PC-3 (cell line): ENCODE measurements around the gene TSPAN32. TPM values are rescaled to one million over a fixed set of nuclear protein-coding genes. Genes with fewer than 3 reads are reported as not detected.

Experiments
- ATAC-seq: fragments of 200-7000 bp; cut with Tn5 transposase; 2 replicates; pipeline ENCODE4 v1.9.1; 2020; ENCODE audit warnings: mild to moderate bottlenecking, moderate library complexity
- BruUV-seq: library from RNA; stranded (reverse); fragments of 400-500 nt; replicated peaks from 2 replicates; lab custom pipeline; 2021; lab: Mats Ljungman, UMichigan
- CTCF ChIA-PET: fragments of 300-600 bp; sonication (Branson Sonifier 250); formaldehyde crosslinking; loops from one replicate; lab custom pipeline; 2022; ENCODE audit warnings: antibody characterized with exemption; lab: Charles Lee
- POLR2A ChIA-PET: fragments of 300-600 bp; sonication (Branson Sonifier 250); formaldehyde crosslinking; loops from one replicate; lab custom pipeline; 2022; ENCODE audit warnings: antibody characterized with exemption; ENCODE audit not compliant: unreplicated experiment; lab: Charles Lee
- DNase-seq: peaks from one replicate; pipeline ENCODE4 v3.0.0-alpha.2; 2015
- H2AFZ ChIP-seq: fragments of 300-600 bp; sonication (generic); 2 replicates; pipeline ENCODE4 v1.6.0; 2016; ENCODE audit warnings: antibody characterized with exemption, low read length
- H3F3A ChIP-seq: fragments of 300-600 bp; sonication (generic); one replicate; pipeline ENCODE4 v1.6.0; 2017; ENCODE audit warnings: antibody characterized with exemption, low read length, control low read depth, mild to moderate bottlenecking; ENCODE audit not compliant: unreplicated experiment
- H3K27ac ChIP-seq: fragments of 300-600 bp; sonication (generic); 2 replicates; pipeline ENCODE4 v1.5.1; 2016; ENCODE audit warnings: mild to moderate bottlenecking, low read length
- H3K27me3 ChIP-seq: fragments of 300-600 bp; sonication (generic); 2 replicates; pipeline ENCODE4 v1.6.1; 2016; ENCODE audit warnings: low read length, mixed read lengths
- H3K36me3 ChIP-seq: fragments of 300-600 bp; sonication (generic); 2 replicates; pipeline ENCODE4 v1.6.1; 2016; ENCODE audit warnings: low read depth, mixed run types, low read length, mixed read lengths
- H3K4me1 ChIP-seq: fragments of 300-600 bp; sonication (generic); 2 replicates; pipeline ENCODE4 v1.5.1; 2016; ENCODE audit warnings: low read length; ENCODE audit not compliant: insufficient read depth
- H3K4me2 ChIP-seq: fragments of 300-600 bp; sonication (generic); 2 replicates; pipeline ENCODE4 v1.6.0; 2016; ENCODE audit warnings: low read length
- H3K4me3 ChIP-seq: fragments of 300-600 bp; sonication (generic); 2 replicates; pipeline ENCODE4 v1.5.1; 2016; ENCODE audit warnings: mild to moderate bottlenecking, low read length, mixed read lengths
- H3K79me2 ChIP-seq: fragments of 300-600 bp; sonication (generic); 2 replicates; pipeline ENCODE4 v1.6.1; 2017; ENCODE audit warnings: low read length, mixed read lengths
- H3K9ac ChIP-seq: fragments of 300-600 bp; sonication (generic); 2 replicates; pipeline ENCODE4 v1.6.0; 2016; ENCODE audit warnings: mild to moderate bottlenecking, low read length
- H3K9me2 ChIP-seq: fragments of 300-600 bp; sonication (generic); replicated peaks from 2 replicates; pipeline ENCODE4 v1.6.1; 2016; ENCODE audit warnings: mixed run types, low read length, mixed read lengths
- H3K9me3 ChIP-seq: fragments of 300-600 bp; sonication (generic); 2 replicates; pipeline ENCODE4 v1.6.1; 2016; ENCODE audit warnings: low read length, mixed read lengths
- H4K20me1 ChIP-seq: fragments of 300-600 bp; sonication (generic); 2 replicates; pipeline ENCODE4 v1.6.1; 2016; ENCODE audit warnings: low read length, mixed read lengths
- CTCF ChIP-seq: fragments of 300-600 bp; sonication (generic); conservative IDR thresholded peaks from 2 replicates; pipeline ENCODE4 v1.5.1; 2017; ENCODE audit warnings: antibody characterized with exemption, low read depth, mild to moderate bottlenecking, low read length
- EZH2 ChIP-seq: fragments of 300-600 bp; sonication (generic); IDR thresholded peaks from one replicate; pipeline ENCODE4 v1.6.1; 2017; ENCODE audit warnings: antibody characterized with exemption, mild to moderate bottlenecking, low read length; ENCODE audit not compliant: unreplicated experiment
- EZH2phosphoT487 ChIP-seq: fragments of 300-600 bp; sonication (generic); IDR thresholded peaks from 2 replicates; pipeline ENCODE4 v1.6.1; 2018; ENCODE audit warnings: mild to moderate bottlenecking, antibody characterized with exemption, low read length, borderline replicate concordance
- intact Hi-C: fragments of 100-400 bp; cut with micrococcal nuclease; formaldehyde crosslinking; loops from 2 replicates; pipeline ENCODE4 v1.9.0; 2023
- total RNA-seq: library from RNA; depleted of rRNA; stranded (reverse); fragments of >200 nt; gene quantifications from 2 replicates; pipeline ENCODE4 v1.2.3, GENCODE V29; 2014

TSPAN32 gene
- total RNA-seq, 1 experiment from 2014 or later = not detected

- no peaks in the 10 kb centered on the region for H3K9me2 ChIP-seq
- POLR2A ChIA-PET = no interaction called here
These were observed 57.1 kb downstream of the TSPAN32 start for GRCh38 chr11:2358754-2359442.

GRCh38 chr11:2359557-2359956 is 57.7 kb downstream of the TSPAN32 start:
- Histone ChIP-seq H4K20me1 (no peaks in the 10 kb centered on the region), H3K9ac (no peak overlapping the region), H3K4me1 (peaks cover 12% of the 10 kb centered on the region; the same call in 1 of the 2 replicates), H3K4me2 (no peak overlapping the region), H3K4me3 (no peak overlapping the region), H3K27me3 (no peaks in the 10 kb centered on the region), H3K79me2 (no peaks in the 10 kb centered on the region), H3K36me3 (no peaks in the 10 kb centered on the region), H3K9me3 (no peaks in the 10 kb centered on the region), H3K9me2 (no peaks in the 10 kb centered on the region), H2AFZ (no peak overlapping the region), H3F3A (no peaks in the 10 kb centered on the region), H3K27ac (no peak overlapping the region)
- DNase-seq (no peak), ATAC-seq (no peak)
- intact Hi-C loops = no loop called here
- TF ChIP-seq CTCF (no peak), EZH2phosphoT487 (no peak), EZH2 (no peak)
- POLR2A ChIA-PET = no interaction called here
- CTCF ChIA-PET = no interaction called here
- BruUV-seq = no TSS peak

More at GRCh38 chr11:2358754-2359442, 57.1 kb downstream of the TSPAN32 start:
- no peaks in the 10 kb centered on the region for H3K9me3 ChIP-seq
- DNase-seq (no peak), ATAC-seq (no peak)
- H3K4me2 ChIP-seq = no peak overlapping the region
- no peaks in the 10 kb centered on the region for H3K36me3 ChIP-seq
- H4K20me1 ChIP-seq = no peaks in the 10 kb centered on the region
- H3K4me3 ChIP-seq = no peak overlapping the region
- H3K79me2 ChIP-seq = no peaks in the 10 kb centered on the region
- CTCF ChIA-PET = no interaction called here
- TF ChIP-seq EZH2phosphoT487 = no peak
- TF ChIP-seq CTCF = no peak
- TF ChIP-seq EZH2 = no peak
- no peaks in the 10 kb centered on the region for H3K27me3 ChIP-seq
- H3K4me1 ChIP-seq = peaks cover 12% of the 10 kb centered on the region; the same call in 1 of the 2 replicates
- intact Hi-C loops = no loop called here
- BruUV-seq = no TSS peak
- H3K9ac ChIP-seq = no peak overlapping the region
- H3K27ac ChIP-seq = no peak overlapping the region
- no peak overlapping the region for H2AFZ ChIP-seq
- H3F3A ChIP-seq = no peaks in the 10 kb centered on the region

- TF ChIP-seq CTCF (no peak), EZH2phosphoT487 (no peak), EZH2 (no peak)
- H3K4me1 ChIP-seq = peaks cover 8% of the 10 kb centered on the region; the same call in 1 of the 2 replicates
- H3K9me2 ChIP-seq = no peaks in the 10 kb centered on the region
- H3F3A ChIP-seq = no peaks in the 10 kb centered on the region
- H3K36me3 ChIP-seq = no peaks in the 10 kb centered on the region
- ATAC-seq (no peak), DNase-seq (no peak)
- intact Hi-C loops = no loop called here
- no peak overlapping the region for H3K27ac ChIP-seq
- no peaks in the 10 kb centered on the region for H3K27me3 ChIP-seq
- H3K9ac ChIP-seq = no peak overlapping the region
- CTCF ChIA-PET = no interaction called here
- H2AFZ ChIP-seq = no peak overlapping the region
- POLR2A ChIA-PET = no interaction called here
- no peaks in the 10 kb centered on the region for H3K79me2 ChIP-seq
- H3K9me3 ChIP-seq = no peaks in the 10 kb centered on the region
- no TSS peak for BruUV-seq
- H4K20me1 ChIP-seq = no peaks in the 10 kb centered on the region
- no peak overlapping the region for H3K4me2 ChIP-seq
- H3K4me3 ChIP-seq = no peak overlapping the region
These were observed 58.3 kb downstream of the TSPAN32 start for GRCh38 chr11:2360081-2360642.
